ENCODE measurements around the gene CLTA.
A peak's percentile ranks its signal among the peaks of the same experiment; 100 is the strongest.

The CLTA gene

GRCh38 chr9:36190388-36191289 lies at the start of gene CLTA:
TSS of gene CLTA (plus strand) at chr9:36190921. CDS start at chr9:36191057, 136 bp downstream.
- DNase-seq (ENCODE audit: low read depth): peak; percentile 99

GRCh38 chr9:36141288-36141687 lies 49.4 kb upstream of the CLTA start:
- no peak for DNase-seq (ENCODE audit: low read depth)

GRCh38 chr9:36141761-36142160 lies 49.0 kb upstream of the CLTA start:
- DNase-seq (ENCODE audit: low read depth): no peak

GRCh38 chr9:36142510-36143244 lies 48.0 kb upstream of the CLTA start:
- no peak for DNase-seq (ENCODE audit: low read depth)

GRCh38 chr9:36143245-36143641 lies 47.5 kb upstream of the CLTA start:
- DNase-seq (ENCODE audit: low read depth): no peak

GRCh38 chr9:36144309-36145232 lies 46.1 kb upstream of the CLTA start:
- DNase-seq (ENCODE audit: low read depth): no peak

GRCh38 chr9:36145970-36146369 lies 44.8 kb upstream of the CLTA start:
- DNase-seq (ENCODE audit: low read depth): no peak

- no peak for DNase-seq (ENCODE audit: low read depth)
These were observed 44.1 kb upstream of the CLTA start for GRCh38 chr9:36146651-36147050.

GRCh38 chr9:36147441-36148175 lies 43.1 kb upstream of the CLTA start:
- no peak for DNase-seq (ENCODE audit: low read depth)

- peak; percentile 99 for DNase-seq (ENCODE audit: low read depth)
These were observed 42.2 kb upstream of the CLTA start for GRCh38 chr9:36148311-36149051.

GRCh38 chr9:36149197-36149596 lies 41.5 kb upstream of the CLTA start:
- peak; percentile 77 for DNase-seq (ENCODE audit: low read depth)

- DNase-seq (ENCODE audit: low read depth): no peak
These were observed 40.0 kb upstream of the CLTA start for GRCh38 chr9:36150574-36151315.

GRCh38 chr9:36151316-36152210 lies 39.2 kb upstream of the CLTA start:
- DNase-seq (ENCODE audit: low read depth): no peak

GRCh38 chr9:36152741-36153438 lies 37.8 kb upstream of the CLTA start:
- no peak for DNase-seq (ENCODE audit: low read depth)

- DNase-seq (ENCODE audit: low read depth): no peak
These were observed 37.0 kb upstream of the CLTA start for GRCh38 chr9:36153746-36154145.

- DNase-seq (ENCODE audit: low read depth): no peak
These were observed 36.3 kb upstream of the CLTA start for GRCh38 chr9:36154331-36154952.

- DNase-seq (ENCODE audit: low read depth): no peak
These were observed 34.6 kb upstream of the CLTA start for GRCh38 chr9:36156116-36156515.

- DNase-seq (ENCODE audit: low read depth): no peak
These were observed 32.6 kb upstream of the CLTA start for GRCh38 chr9:36158122-36158521.

Measured in HS-27A (cell line).